Myocyte (in vitro differentiated cells): ENCODE measurements around the gene JAK2. TPM values are rescaled to one million over a fixed set of nuclear protein-coding genes. Genes with fewer than 3 reads are reported as not detected.

Experiments used
- DNase-seq: peaks from one replicate; pipeline ENCODE4 v3.0.0-alpha.2; 2012; ENCODE audit warnings: low read depth
- total RNA-seq: library from RNA; depleted of rRNA; stranded (reverse); fragments of >200 nt; gene quantifications from 2 replicates; pipeline ENCODE4 v1.2.3, GENCODE V29; 2014

Gene JAK2
- total RNA-seq, 1 donor from 2014 or later, result 13.3 TPM

GRCh38 chr9:5140151-5140550 lies 155.1 kb downstream of the JAK2 start:
- DNase-seq, result no peak

GRCh38 chr9:5144217-5144616 lies 159.1 kb downstream of the JAK2 start:
- DNase-seq, result no peak

- no peak for DNase-seq
These were observed 161.2 kb downstream of the JAK2 start for GRCh38 chr9:5146241-5146640.

Other genes with a start within 250 kb of the JAK2 start
- gene AK3, start 244.1 kb upstream of the JAK2 start, total RNA-seq, result 116 and 134 TPM in 2 replicates
- 11.7 and 12.1 TPM in 2 replicates for gene RCL1, start 192.3 kb upstream of the JAK2 start, total RNA-seq
- gene INSL6, start 200.4 kb downstream of the JAK2 start, total RNA-seq, result not detected in 2 replicates
- not detected in 2 replicates for gene INSL4, start 246.1 kb downstream of the JAK2 start, total RNA-seq